LHCN-M2 (cell line): ENCODE data around the gene PRMT7. TPM values are rescaled to one million over a fixed set of nuclear protein-coding genes. Genes with fewer than 3 reads are reported as not detected.

ENCODE experiments used
- DNase-seq: peaks from one replicate; pipeline ENCODE4 v3.0.0-alpha.2; 2012; ENCODE audit warnings: low read depth
- total RNA-seq: library from RNA; depleted of rRNA; stranded (reverse); fragments of >200 nt; gene quantifications from 2 replicates; pipeline ENCODE4 v1.2.3, GENCODE V29; 2014

The PRMT7 gene
- total RNA-seq, 1 experiment from 2014 or later: 65.0 TPM

GRCh38 chr16:68300734-68301459, 9.9 kb upstream of the PRMT7 start:
- DNase-seq: no peak

GRCh38 chr16:68306633-68307032, 4.2 kb upstream of the PRMT7 start:
- no peak for DNase-seq

- DNase-seq: no peak
Observed at GRCh38 chr16:68309799-68310198, 1.0 kb upstream of the PRMT7 start.

- no peak for DNase-seq
Observed at GRCh38 chr16:68310437-68310773, 414 bp upstream of the PRMT7 start.

GRCh38 chr16:68313116-68313515, 2.3 kb downstream of the PRMT7 start:
- no peak for DNase-seq

- no peak for DNase-seq
Observed at GRCh38 chr16:68319185-68319908, 8.5 kb downstream of the PRMT7 start.

- no peak for DNase-seq
Observed at GRCh38 chr16:68324336-68324735, 13.5 kb downstream of the PRMT7 start.

GRCh38 chr16:68324780-68325357, 14.1 kb downstream of the PRMT7 start:
- no peak for DNase-seq

- peak; percentile 73 for DNase-seq
Observed at GRCh38 chr16:68328151-68328859, 17.5 kb downstream of the PRMT7 start.

- no peak for DNase-seq
Observed at GRCh38 chr16:68328860-68329390, 18.1 kb downstream of the PRMT7 start.

GRCh38 chr16:68331879-68332410, 21.1 kb downstream of the PRMT7 start:
- DNase-seq: no peak

- no peak for DNase-seq
Observed at GRCh38 chr16:68332411-68333121, 21.7 kb downstream of the PRMT7 start.

- peak; percentile 27 for DNase-seq
Observed at GRCh38 chr16:68335175-68335574, 24.4 kb downstream of the PRMT7 start.

GRCh38 chr16:68338326-68339119, 27.7 kb downstream of the PRMT7 start:
- DNase-seq: no peak

- no peak for DNase-seq
Observed at GRCh38 chr16:68339214-68339613, 28.4 kb downstream of the PRMT7 start.

GRCh38 chr16:68342620-68343019, 31.8 kb downstream of the PRMT7 start:
- DNase-seq: no peak

GRCh38 chr16:68343137-68343536, 32.3 kb downstream of the PRMT7 start:
- DNase-seq: no peak

- DNase-seq: no peak
Observed at GRCh38 chr16:68344252-68344651, 33.4 kb downstream of the PRMT7 start.

- DNase-seq: peak; percentile 38
Observed at GRCh38 chr16:68345351-68345810, 34.6 kb downstream of the PRMT7 start.
